Hepatocyte (in vitro differentiated cells): ENCODE results near the gene STK38L.

ENCODE experiments used
- EZH2 ChIP-seq: fragments of 200-600 bp; sonication (generic); IDR thresholded peaks from 2 replicates; pipeline ENCODE4 v1.6.1; 2016; ENCODE audit warnings: antibody characterized with exemption, mild to moderate bottlenecking, borderline replicate concordance
- EZH2phosphoT487 ChIP-seq: fragments of 200-600 bp; sonication (generic); IDR thresholded peaks from one replicate; pipeline ENCODE4 v1.6.1; 2018; ENCODE audit warnings: antibody characterized with exemption, mild to moderate bottlenecking, low read depth, moderate library complexity; ENCODE audit not compliant: unreplicated experiment, severe bottlenecking
- TF ChIP-seq, protein P1 (sequence below): fragments of 200-600 bp; sonication (generic); IDR thresholded peaks from 2 replicates; pipeline ENCODE4 v1.5.1; 2016; ENCODE audit warnings: antibody characterized with exemption, mild to moderate bottlenecking; ENCODE audit not compliant: poor library complexity

GRCh38 chr12:27303139-27304111 lies 59.3 kb downstream of the STK38L start:
- TF ChIP-seq, protein P1, sequence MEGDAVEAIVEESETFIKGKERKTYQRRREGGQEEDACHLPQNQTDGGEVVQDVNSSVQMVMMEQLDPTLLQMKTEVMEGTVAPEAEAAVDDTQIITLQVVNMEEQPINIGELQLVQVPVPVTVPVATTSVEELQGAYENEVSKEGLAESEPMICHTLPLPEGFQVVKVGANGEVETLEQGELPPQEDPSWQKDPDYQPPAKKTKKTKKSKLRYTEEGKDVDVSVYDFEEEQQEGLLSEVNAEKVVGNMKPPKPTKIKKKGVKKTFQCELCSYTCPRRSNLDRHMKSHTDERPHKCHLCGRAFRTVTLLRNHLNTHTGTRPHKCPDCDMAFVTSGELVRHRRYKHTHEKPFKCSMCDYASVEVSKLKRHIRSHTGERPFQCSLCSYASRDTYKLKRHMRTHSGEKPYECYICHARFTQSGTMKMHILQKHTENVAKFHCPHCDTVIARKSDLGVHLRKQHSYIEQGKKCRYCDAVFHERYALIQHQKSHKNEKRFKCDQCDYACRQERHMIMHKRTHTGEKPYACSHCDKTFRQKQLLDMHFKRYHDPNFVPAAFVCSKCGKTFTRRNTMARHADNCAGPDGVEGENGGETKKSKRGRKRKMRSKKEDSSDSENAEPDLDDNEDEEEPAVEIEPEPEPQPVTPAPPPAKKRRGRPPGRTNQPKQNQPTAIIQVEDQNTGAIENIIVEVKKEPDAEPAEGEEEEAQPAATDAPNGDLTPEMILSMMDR = no peak
- TF ChIP-seq EZH2 = no peak
- no peak for TF ChIP-seq EZH2phosphoT487
